PFSK-1 (cell line): ENCODE results near the gene HLF.

Source experiments
- FOXP2 ChIP-seq: optimal IDR thresholded peaks from 2 replicates; pipeline ENCODE3; 2011; ENCODE audit warnings: borderline replicate concordance, control low read depth, inconsistent platforms; ENCODE audit not compliant: insufficient read depth; ENCODE audit errors: extremely low read length, extremely low read depth
- POLR2AphosphoS5 ChIP-seq: IDR thresholded peaks from 2 replicates; pipeline ENCODE4 v1.6.1; 2012; ENCODE audit warnings: low read depth, mild to moderate bottlenecking, control low read depth, low read length, moderate library complexity
- SIN3A ChIP-seq: IDR thresholded peaks from 2 replicates; pipeline ENCODE4 v1.6.1; 2012; ENCODE audit warnings: mild to moderate bottlenecking, low read length, moderate library complexity, borderline replicate concordance; ENCODE audit not compliant: insufficient read depth
- TAF1 ChIP-seq: IDR thresholded peaks from 2 replicates; pipeline ENCODE4 v1.6.1; 2012; ENCODE audit warnings: low read length, control low read depth, borderline replicate concordance; ENCODE audit not compliant: insufficient read depth
- TF ChIP-seq, protein P1 (sequence below), 2 experiments: IDR thresholded peaks; 2 replicates each; pipeline versions ENCODE4 v1.6.1 to v1.8.0; 2011 to 2012; ENCODE audit warnings: low read depth in 2 of 2, low read length in 2 of 2, control low read depth in 1 of 2, inconsistent platforms in 1 of 2, mild to moderate bottlenecking in 1 of 2, moderate library complexity in 1 of 2; ENCODE audit not compliant: insufficient read depth in 1 of 2

Gene HLF

DNA sequence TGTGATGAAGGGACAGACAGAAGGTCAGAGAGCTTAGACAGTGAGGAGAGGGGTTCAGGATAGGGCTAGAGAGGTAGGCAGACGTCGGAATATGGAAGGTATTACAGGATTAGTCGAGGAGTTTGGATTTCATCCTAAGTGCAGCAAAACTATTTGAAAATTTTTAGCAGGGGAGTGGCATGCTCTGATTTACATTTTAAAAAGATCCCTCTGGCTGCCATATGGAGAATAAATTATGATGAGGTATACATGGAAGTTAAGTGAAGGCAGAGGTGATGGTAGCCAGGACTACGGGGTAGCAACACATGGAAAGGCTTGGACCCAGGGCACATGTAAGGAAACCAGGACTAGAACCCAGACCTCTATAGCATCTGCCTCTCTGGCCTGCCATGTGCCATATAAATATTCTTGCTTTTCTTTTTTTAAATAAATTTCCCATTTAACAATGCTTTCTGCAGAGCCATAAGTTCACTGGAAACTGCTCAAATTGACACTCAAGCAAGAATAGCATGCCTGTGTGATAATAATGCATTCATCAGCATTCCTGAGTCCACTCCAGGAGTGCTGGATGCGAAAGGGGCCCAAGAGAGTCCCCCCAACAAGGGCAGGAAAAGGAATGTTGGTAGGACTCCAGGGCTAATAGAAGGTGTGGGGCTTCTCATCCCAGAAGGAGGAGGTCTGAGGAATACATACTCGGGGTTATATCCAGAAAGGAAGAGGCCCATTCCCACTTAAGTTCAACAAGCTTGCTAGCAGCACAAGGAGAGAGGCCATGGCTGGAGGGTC is 78.2 kb downstream of the HLF start:
- no peak for TF ChIP-seq POLR2AphosphoS5
- TF ChIP-seq SIN3A, result no peak
- no peak for TF ChIP-seq FOXP2
- no peak for TF ChIP-seq TAF1
- TF ChIP-seq, protein P1, sequence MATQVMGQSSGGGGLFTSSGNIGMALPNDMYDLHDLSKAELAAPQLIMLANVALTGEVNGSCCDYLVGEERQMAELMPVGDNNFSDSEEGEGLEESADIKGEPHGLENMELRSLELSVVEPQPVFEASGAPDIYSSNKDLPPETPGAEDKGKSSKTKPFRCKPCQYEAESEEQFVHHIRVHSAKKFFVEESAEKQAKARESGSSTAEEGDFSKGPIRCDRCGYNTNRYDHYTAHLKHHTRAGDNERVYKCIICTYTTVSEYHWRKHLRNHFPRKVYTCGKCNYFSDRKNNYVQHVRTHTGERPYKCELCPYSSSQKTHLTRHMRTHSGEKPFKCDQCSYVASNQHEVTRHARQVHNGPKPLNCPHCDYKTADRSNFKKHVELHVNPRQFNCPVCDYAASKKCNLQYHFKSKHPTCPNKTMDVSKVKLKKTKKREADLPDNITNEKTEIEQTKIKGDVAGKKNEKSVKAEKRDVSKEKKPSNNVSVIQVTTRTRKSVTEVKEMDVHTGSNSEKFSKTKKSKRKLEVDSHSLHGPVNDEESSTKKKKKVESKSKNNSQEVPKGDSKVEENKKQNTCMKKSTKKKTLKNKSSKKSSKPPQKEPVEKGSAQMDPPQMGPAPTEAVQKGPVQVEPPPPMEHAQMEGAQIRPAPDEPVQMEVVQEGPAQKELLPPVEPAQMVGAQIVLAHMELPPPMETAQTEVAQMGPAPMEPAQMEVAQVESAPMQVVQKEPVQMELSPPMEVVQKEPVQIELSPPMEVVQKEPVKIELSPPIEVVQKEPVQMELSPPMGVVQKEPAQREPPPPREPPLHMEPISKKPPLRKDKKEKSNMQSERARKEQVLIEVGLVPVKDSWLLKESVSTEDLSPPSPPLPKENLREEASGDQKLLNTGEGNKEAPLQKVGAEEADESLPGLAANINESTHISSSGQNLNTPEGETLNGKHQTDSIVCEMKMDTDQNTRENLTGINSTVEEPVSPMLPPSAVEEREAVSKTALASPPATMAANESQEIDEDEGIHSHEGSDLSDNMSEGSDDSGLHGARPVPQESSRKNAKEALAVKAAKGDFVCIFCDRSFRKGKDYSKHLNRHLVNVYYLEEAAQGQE (IDR thresholded peaks at IDR 0.05; ENCODE audit: insufficient read depth in 1 of 2, low read depth in 2 of 2, low read length in 2 of 2), result no peak

GRCh38 chr17:55343900-55344513 is 79.2 kb downstream of the HLF start:
- no peak for TF ChIP-seq POLR2AphosphoS5
- TF ChIP-seq, protein P1 (IDR thresholded peaks at IDR 0.05; ENCODE audit: insufficient read depth in 1 of 2, low read depth in 2 of 2, low read length in 2 of 2), result no peak
- no peak for TF ChIP-seq TAF1
- no peak for TF ChIP-seq FOXP2
- TF ChIP-seq SIN3A, result no peak

GRCh38 chr17:55344514-55344997 is 79.8 kb downstream of the HLF start:
- TF ChIP-seq, protein P1 (IDR thresholded peaks at IDR 0.05; ENCODE audit: insufficient read depth in 1 of 2, low read depth in 2 of 2, low read length in 2 of 2), result no peak
- TF ChIP-seq SIN3A (no peak), TAF1 (no peak), POLR2AphosphoS5 (no peak), FOXP2 (no peak)

- TF ChIP-seq TAF1 (no peak), FOXP2 (no peak)
- TF ChIP-seq, protein P1 (IDR thresholded peaks at IDR 0.05; ENCODE audit: insufficient read depth in 1 of 2, low read depth in 2 of 2, low read length in 2 of 2), result no peak
Observed at GRCh38 chr17:55345132-55345531, 80.4 kb downstream of the HLF start.
